Astrocyte of the spinal cord (primary cell): Measurements from ENCODE around the gene ARPC1B.
"Not testable (repeated sequence)": the region's sequence is repeated elsewhere in the genome, so short reads cannot be mapped to it uniquely, and the experiment has no call there.

Experiments
- DNase-seq: peaks from one replicate; pipeline ENCODE4 v3.0.0; 2011; ENCODE audit warnings: low read depth, low spot score
- H3K4me3 ChIP-seq: 2 replicates; pipeline ENCODE4 v1.5.1; 2011; ENCODE audit warnings: low read depth, mild to moderate bottlenecking, low read length, moderate library complexity
- in situ Hi-C: cut with HindIII; loops from 2 replicates; pipeline ENCODE4 v1.10.0; 2017; ENCODE audit warnings: low sequenced_read_pairs
- TF ChIP-seq, protein P1 (sequence below): IDR thresholded peaks from 2 replicates; pipeline ENCODE4 v1.5.1; 2012; ENCODE audit warnings: low read depth, mild to moderate bottlenecking, low read length, inconsistent platforms

ARPC1B gene

DNA sequence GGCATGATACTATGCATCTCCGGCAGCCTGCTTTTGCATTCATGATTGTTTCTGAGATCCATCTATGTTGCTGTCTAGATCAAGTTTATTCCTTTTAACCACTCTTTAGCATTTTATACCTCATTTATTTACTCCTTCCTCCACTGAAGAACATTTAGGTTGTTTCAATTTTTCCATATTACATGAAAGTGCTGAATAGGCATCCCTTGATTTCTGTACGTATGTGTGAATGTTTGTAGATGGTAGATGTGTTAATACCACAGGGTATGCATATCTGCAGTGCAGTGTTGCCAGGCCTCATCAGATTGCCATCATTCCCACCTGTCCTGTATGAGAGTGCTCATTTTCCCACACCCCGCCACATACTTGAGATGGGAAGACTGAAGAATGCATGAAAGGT is 34.9 kb upstream of the ARPC1B start:
- in situ Hi-C loops, result no loop called here

DNA sequence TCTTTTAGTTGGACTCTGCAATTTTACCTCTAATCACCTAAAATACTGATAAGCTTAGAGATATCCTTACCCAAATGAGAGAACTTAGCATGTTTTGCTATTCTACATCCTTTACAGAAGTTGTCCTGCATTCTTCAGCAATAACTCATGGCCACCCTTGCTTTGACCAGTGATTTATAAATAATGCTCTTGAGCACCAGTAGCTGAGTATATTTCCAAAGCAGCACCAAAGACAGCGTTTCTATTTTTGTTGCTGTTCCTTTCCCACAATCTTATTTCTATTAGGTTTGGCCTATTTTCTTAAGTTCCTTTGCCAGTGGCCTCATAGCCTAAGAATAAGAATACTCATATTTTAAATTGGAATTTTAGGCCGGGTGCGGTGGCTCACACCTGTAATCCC is 33.9 kb upstream of the ARPC1B start:
- no peak overlapping the region for H3K4me3 ChIP-seq
- TF ChIP-seq, protein P1, sequence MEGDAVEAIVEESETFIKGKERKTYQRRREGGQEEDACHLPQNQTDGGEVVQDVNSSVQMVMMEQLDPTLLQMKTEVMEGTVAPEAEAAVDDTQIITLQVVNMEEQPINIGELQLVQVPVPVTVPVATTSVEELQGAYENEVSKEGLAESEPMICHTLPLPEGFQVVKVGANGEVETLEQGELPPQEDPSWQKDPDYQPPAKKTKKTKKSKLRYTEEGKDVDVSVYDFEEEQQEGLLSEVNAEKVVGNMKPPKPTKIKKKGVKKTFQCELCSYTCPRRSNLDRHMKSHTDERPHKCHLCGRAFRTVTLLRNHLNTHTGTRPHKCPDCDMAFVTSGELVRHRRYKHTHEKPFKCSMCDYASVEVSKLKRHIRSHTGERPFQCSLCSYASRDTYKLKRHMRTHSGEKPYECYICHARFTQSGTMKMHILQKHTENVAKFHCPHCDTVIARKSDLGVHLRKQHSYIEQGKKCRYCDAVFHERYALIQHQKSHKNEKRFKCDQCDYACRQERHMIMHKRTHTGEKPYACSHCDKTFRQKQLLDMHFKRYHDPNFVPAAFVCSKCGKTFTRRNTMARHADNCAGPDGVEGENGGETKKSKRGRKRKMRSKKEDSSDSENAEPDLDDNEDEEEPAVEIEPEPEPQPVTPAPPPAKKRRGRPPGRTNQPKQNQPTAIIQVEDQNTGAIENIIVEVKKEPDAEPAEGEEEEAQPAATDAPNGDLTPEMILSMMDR, result no peak
- in situ Hi-C loops, result no loop called here
- peak; percentile 3 for DNase-seq

More for the DNA sequence above, 34.9 kb upstream of the ARPC1B start:
- no peak overlapping the region for H3K4me3 ChIP-seq
- no peak for DNase-seq
- TF ChIP-seq, protein P1, result no peak

DNA sequence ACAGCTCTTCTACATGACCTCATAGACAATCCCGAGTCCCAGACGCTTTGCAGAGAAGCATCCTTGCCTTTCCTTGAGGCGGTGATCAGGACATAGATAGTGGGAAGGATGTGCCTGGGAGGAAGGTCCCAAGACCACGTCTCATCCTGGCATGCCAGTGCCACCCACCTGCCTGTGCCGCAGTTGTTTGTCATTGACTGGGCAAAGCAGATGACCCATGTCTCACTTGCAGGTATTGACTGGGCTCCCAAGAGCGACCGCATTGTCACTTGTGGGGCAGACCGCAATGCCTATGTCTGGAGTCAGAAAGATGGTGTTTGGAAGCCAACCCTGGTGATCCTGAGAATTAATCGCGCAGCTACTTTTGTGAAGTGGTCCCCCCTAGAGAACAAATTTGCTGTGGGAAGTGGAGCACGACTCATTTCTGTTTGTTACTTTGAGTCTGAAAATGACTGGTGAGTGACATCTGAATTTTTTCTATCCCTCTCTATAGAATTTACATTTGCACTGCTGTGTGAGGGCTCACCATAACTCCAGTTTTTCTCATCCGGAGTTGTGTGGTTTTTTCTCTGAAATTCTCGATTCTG is 30.4 kb upstream of the ARPC1B start:
- DNase-seq, result no peak
- TF ChIP-seq, protein P1, result no peak
- in situ Hi-C loops, result no loop called here
- H3K4me3 ChIP-seq, result no peak overlapping the region

DNA sequence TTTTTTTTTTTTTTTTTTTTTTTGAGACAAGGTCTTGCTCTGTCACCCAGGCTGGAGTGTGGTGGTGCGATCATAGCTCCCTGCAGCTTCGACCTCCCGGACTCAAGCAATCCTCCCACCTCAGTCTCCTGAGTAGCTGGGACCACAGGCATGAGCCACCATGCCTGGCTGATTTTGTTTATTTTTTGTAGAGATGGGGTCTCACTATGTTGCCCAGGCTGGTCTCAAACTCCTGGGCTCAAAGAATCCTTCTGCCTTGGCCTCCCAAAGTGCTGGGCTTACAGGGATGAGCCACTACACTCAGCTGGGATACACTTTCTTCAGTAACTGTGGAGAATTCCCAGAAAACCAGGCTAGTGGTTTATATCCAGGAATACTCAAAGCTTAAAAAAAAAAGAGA is 23.9 kb upstream of the ARPC1B start:
- H3K4me3 ChIP-seq, DNase-seq, in situ Hi-C loops: not testable (repeated sequence)

DNA sequence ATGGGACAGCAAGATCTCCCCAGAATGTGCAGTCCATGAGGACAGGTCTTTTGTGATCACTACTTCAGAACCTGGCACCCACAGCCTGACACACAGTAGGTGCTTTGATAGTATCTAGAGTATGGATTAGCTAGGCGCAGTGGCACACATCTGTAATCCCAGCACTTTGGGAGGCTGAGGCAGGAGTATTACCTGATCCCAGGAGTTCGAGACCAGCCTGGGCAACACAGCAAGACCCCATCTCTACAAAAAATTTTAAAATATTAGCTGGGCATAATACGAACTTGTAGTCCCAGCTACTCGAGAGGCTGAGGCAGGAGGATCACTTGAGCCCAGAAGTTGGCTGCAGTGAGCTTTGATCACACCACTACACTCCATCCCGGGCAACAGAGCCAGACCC is 22.3 kb upstream of the ARPC1B start:
- TF ChIP-seq, protein P1, result no peak
- no peak for DNase-seq
- H3K4me3 ChIP-seq, result no peak overlapping the region
- in situ Hi-C loops, result no loop called here

DNA sequence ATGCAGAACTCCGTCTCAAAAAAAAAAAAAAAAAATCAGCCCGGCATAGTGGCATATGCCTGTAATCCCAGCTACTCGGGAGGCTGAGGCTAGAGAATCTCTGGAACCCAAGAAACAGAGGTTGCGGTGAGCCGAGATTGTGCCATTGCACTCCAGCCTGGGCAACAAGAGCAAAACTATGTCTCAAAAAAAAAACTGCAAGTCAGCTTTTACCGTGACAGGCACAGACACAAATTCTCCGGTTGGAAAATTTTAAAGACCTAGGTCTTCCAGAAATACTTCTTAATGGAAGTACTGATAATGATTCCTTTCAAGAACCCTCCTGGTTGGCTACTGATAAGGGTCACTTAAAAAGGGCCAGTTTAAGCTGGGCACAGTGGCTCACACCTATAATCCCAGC is 19.4 kb upstream of the ARPC1B start:
- TF ChIP-seq, protein P1, result no peak
- in situ Hi-C loops, result no loop called here
- DNase-seq, result no peak
- H3K4me3 ChIP-seq, result no peak overlapping the region

DNA sequence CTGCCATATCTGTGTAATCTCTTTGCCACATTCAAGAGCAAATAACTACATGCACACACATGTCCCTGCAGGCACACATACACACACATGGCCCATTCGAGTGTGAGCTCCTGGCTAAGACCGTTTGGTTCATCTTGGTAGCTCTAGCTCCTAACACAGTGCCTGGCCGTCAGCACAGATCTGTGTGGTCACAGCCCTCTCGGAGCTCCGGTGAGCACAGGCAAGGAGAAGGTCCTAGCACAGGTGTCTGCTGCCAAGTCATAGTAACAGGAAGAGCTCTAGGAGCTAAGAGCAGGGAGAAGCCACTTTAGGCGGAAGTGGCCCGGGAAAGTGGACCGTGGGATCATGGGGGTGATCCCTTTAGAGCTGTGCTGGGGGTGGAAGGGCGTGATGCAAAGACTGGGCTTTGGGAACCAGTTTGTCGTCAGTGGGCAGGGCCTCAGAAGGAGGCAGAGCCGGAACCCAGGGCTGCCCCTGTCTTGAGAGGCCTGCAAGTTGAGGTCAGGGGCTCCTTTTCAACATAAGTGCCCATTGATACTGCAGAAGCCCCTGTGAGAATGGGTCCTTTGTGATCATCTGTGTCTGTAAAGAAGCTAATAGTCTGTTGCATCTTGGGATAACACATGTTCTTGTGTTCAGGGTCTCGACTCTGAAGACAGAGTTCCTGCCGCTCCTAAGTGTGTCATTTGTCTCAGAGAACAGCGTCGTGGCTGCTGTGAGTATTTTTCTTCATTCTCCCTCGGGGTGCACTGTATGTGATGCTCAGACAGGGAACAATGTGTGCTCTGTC is 16.6 kb upstream of the ARPC1B start:
- H3K4me3 ChIP-seq, result no peak overlapping the region
- TF ChIP-seq, protein P1, result no peak
- no peak for DNase-seq
- in situ Hi-C loops, result no loop called here

DNA sequence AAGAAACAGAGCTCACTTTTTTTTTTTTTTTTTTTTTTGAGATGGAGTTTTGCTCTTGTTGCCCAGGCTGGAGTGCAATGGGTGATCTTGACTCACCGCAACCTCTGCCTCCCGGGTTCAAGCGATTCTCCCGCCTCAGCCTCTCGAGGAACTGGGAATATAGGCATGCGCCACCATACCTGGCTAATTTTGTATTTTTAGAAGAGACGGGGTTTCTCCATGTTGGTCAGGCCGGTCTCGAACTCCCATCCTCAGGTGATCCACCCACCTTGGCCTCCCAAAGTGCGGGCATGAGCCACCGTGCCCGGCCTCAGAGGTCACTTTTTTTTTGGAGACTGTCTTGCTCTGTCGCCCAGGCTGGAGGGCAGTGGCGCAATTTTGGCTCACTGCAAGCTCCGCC is 16.0 kb upstream of the ARPC1B start:
- H3K4me3 ChIP-seq, DNase-seq, in situ Hi-C loops: not testable (repeated sequence)
